Progenitor cell of endocrine pancreas (in vitro differentiated cells): ENCODE measurements around the gene ITGA8. TPM values are rescaled to one million over a fixed set of nuclear protein-coding genes. Genes with fewer than 3 reads are reported as not detected.
"Not testable (repeated sequence)": the region's sequence is repeated elsewhere in the genome, so short reads cannot be mapped to it uniquely, and the experiment has no call there.

Experiments
- DNase-seq: peaks from one replicate; pipeline ENCODE4 v3.0.0; 2021; ENCODE audit warnings: low spot score; ENCODE audit not compliant: unreplicated experiment
- H3K27ac Mint-ChIP-seq: 2 replicates; pipeline ENCODE4 v1.8.0; 2021; ENCODE audit warnings: mild to moderate bottlenecking, moderate library complexity, mixed read lengths
- H3K27me3 Mint-ChIP-seq: 2 replicates; pipeline ENCODE4 v1.8.0; 2021; ENCODE audit warnings: mixed read lengths
- H3K36me3 Mint-ChIP-seq: 2 replicates; pipeline ENCODE4 v1.8.0; 2022; ENCODE audit warnings: mixed read lengths; ENCODE audit not compliant: insufficient read depth
- H3K4me1 Mint-ChIP-seq: 2 replicates; pipeline ENCODE4 v1.8.0; 2021; ENCODE audit warnings: low read depth, mixed read lengths
- H3K4me3 Mint-ChIP-seq: 2 replicates; pipeline ENCODE4 v1.8.0; 2021; ENCODE audit warnings: low read depth, mild to moderate bottlenecking, moderate library complexity, mixed read lengths
- H3K9me3 Mint-ChIP-seq: 2 replicates; pipeline ENCODE4 v1.8.0; 2021; ENCODE audit warnings: low read depth, mixed read lengths
- total RNA-seq: library from RNA; stranded (reverse); gene quantifications from 2 replicates; pipeline ENCODE4 v1.2.1, GENCODE V29; 2021
- TF ChIP-seq, protein P1 (sequence below): fragments of 200-600 bp; sonication (generic); IDR thresholded peaks from one replicate; pipeline ENCODE4 v1.5.0; 2021; ENCODE audit warnings: antibody characterized with exemption, mild to moderate bottlenecking; ENCODE audit not compliant: unreplicated experiment

ITGA8 gene
- total RNA-seq, 1 donor from 2014 or later = not detected

- TF ChIP-seq, protein P1, sequence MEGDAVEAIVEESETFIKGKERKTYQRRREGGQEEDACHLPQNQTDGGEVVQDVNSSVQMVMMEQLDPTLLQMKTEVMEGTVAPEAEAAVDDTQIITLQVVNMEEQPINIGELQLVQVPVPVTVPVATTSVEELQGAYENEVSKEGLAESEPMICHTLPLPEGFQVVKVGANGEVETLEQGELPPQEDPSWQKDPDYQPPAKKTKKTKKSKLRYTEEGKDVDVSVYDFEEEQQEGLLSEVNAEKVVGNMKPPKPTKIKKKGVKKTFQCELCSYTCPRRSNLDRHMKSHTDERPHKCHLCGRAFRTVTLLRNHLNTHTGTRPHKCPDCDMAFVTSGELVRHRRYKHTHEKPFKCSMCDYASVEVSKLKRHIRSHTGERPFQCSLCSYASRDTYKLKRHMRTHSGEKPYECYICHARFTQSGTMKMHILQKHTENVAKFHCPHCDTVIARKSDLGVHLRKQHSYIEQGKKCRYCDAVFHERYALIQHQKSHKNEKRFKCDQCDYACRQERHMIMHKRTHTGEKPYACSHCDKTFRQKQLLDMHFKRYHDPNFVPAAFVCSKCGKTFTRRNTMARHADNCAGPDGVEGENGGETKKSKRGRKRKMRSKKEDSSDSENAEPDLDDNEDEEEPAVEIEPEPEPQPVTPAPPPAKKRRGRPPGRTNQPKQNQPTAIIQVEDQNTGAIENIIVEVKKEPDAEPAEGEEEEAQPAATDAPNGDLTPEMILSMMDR = no peak
- no peak overlapping the region for H3K27ac Mint-ChIP-seq
- DNase-seq = no peak
- H3K9me3 Mint-ChIP-seq = peaks cover 3% of the 10 kb centered on the region
- H3K4me1 Mint-ChIP-seq = peaks cover 25% of the 10 kb centered on the region
- H3K36me3 Mint-ChIP-seq = no peaks in the 10 kb centered on the region
- H3K27me3 Mint-ChIP-seq = no peaks in the 10 kb centered on the region
- H3K4me3 Mint-ChIP-seq = no peak overlapping the region
These were observed 237.6 kb downstream of the ITGA8 start for GRCh38 chr10:15482156-15482555.

GRCh38 chr10:15478950-15479349 lies 240.8 kb downstream of the ITGA8 start:
- H3K4me3 Mint-ChIP-seq = no peak overlapping the region
- TF ChIP-seq, protein P1 = no peak
- peaks cover 20% of the 10 kb centered on the region for H3K4me1 Mint-ChIP-seq
- H3K27ac Mint-ChIP-seq = no peak overlapping the region
- H3K27me3 Mint-ChIP-seq = no peaks in the 10 kb centered on the region
- no peaks in the 10 kb centered on the region for H3K36me3 Mint-ChIP-seq
- no peak for DNase-seq
- peaks cover 10% of the 10 kb centered on the region for H3K9me3 Mint-ChIP-seq

DNA sequence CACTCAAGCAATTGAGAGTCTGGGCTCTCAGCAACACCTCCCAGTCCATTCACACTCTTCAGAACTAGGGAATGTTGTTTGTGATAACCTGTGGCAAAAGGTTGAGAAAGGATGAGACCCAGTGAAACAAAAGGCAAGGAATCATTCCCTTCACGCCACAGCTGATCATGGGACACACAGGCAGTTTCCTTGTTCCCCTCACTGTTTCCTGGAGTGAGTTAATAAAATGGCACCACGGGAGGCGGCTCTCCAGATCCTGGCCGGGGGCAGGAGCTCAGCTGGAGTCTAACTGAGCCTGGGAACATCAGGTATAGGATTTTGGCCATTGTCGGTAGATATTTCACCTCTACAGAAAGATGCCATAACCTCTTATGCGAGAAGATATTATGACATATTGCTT lies 241.3 kb downstream of the ITGA8 start:
- Mint-ChIP-seq H3K9me3 (peaks cover 10% of the 10 kb centered on the region), H3K27ac (no peak overlapping the region), H3K4me1 (peaks cover 21% of the 10 kb centered on the region), H3K4me3 (no peak overlapping the region), H3K27me3 (no peaks in the 10 kb centered on the region), H3K36me3 (no peaks in the 10 kb centered on the region)
- no peak for DNase-seq
- TF ChIP-seq, protein P1 = no peak

- TF ChIP-seq, protein P1 = no peak
- Mint-ChIP-seq H3K4me1 (peaks cover 38% of the 10 kb centered on the region), H3K36me3 (no peaks in the 10 kb centered on the region), H3K4me3 (no peak overlapping the region), H3K9me3 (peaks cover 7% of the 10 kb centered on the region), H3K27me3 (peaks cover 5% of the 10 kb centered on the region), H3K27ac (no peak overlapping the region)
- DNase-seq = no peak
These were observed 243.4 kb downstream of the ITGA8 start for GRCh38 chr10:15476337-15476736.

DNA sequence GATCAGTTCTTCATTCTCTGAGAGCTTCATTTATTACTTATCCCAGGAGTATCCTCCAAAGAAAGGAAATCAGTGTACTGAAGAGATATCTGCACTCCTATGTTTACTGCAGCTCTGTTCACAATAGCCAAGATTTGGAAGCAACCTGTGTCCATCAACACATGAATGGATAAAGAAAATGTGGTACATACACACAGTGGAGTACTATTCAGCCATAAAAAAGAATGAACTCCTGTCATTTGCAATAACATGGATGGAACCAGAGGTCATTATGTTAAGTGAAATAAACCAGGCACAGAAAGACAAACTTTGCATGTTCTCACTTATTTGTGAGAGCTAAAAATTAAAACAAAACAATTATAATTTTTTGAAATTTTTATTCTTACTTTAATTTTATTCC lies 244.3 kb downstream of the ITGA8 start:
- not testable (repeated sequence) for H3K27ac Mint-ChIP-seq, H3K27me3 Mint-ChIP-seq, DNase-seq, H3K36me3 Mint-ChIP-seq, H3K4me3 Mint-ChIP-seq, H3K9me3 Mint-ChIP-seq
- H3K4me1 Mint-ChIP-seq = peaks cover 38% of the 10 kb centered on the region

DNA sequence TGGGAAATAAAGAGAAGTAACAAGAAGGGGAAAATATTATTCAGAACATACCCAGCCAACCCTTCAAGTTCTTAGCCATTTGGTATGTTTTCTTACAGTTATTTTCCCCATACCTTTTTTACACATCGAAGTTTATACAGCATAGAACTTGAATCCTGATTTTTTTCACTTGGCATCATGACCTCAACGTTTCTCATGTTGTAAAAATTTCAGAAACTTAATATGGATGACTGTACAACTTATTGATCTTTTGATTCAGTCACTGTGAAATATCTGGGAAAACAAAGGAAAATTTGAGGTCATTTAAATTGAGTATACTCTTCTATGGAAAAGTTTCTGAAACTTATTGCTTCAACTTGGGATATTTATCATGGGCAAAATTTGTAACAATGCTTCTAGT lies 245.1 kb downstream of the ITGA8 start:
- H3K4me3 Mint-ChIP-seq = no peak overlapping the region
- no peaks in the 10 kb centered on the region for H3K36me3 Mint-ChIP-seq
- H3K9me3 Mint-ChIP-seq = peaks cover 7% of the 10 kb centered on the region
- DNase-seq = no peak
- peaks cover 5% of the 10 kb centered on the region for H3K27me3 Mint-ChIP-seq
- H3K27ac Mint-ChIP-seq = no peak overlapping the region
- peaks cover 35% of the 10 kb centered on the region for H3K4me1 Mint-ChIP-seq
- TF ChIP-seq, protein P1 = no peak
